Measurements from ENCODE around the gene SYT8.

SYT8 gene

DNA sequence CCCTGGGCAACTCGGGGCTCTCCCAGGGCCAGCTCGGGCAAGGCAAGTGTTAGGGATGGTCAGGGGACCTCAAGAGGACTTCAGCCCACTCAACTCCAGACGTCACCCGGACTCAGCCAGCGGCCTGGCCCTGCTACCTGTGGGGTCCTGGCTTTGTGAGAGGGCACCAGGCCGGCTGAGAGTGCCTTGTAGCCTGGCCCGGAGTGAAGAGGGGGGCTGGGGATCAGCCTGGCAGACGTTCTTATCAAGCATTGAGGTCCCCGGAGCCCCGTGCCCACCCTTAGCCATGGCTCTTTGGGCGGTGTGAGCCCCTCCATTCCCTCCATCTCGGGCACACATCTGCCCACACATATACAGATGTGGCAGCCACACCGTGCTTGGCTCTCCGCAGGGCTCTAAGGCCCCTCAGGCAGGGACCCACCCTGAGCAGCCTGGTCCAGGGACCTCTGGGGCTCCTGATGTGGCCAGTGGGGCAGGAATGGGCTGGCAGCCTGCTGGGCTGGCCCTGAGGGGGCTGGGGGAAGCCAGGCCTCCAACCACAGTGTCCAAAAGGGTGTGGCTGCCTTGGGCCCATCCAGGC lies 33.4 kb downstream of the SYT8 start:
- POLR2A ChIA-PET, result no interaction called here
- H3K27ac ChIP-seq (ENCODE audit: extremely low read depth, low read depth, low read length), result no peak overlapping the region
- H3K9me3 ChIP-seq (ENCODE audit: control insufficient read depth, insufficient read depth, low read depth, low read length), result no peaks in the 10 kb centered on the region
- no peaks in the 10 kb centered on the region for H3K36me3 ChIP-seq (ENCODE audit: control insufficient read depth in 2 of 2, insufficient read depth in 1 of 2, low read length in 2 of 2)
- H3K4me3 ChIP-seq (ENCODE audit: low read depth, low read length), result no peak overlapping the region
- no peaks in the 10 kb centered on the region for H3K4me1 ChIP-seq (ENCODE audit: control insufficient read depth, insufficient read depth, low read length)
- TF ChIP-seq EGR2 (tag by site-specific recombination; IDR thresholded peaks at IDR 0.05; ENCODE audit: low read depth), result no peak
- TF ChIP-seq ZNF792 (tag by site-specific recombination; IDR thresholded peaks at IDR 0.05), result no peak
- no peak for TF ChIP-seq ZNF248 (tag by site-specific recombination; IDR thresholded peaks at IDR 0.05)
- TF ChIP-seq ZNF571 (tag by site-specific recombination; IDR thresholded peaks at IDR 0.05), result no peak
- no peak for TF ChIP-seq ZIC2 (tag by site-specific recombination; IDR thresholded peaks at IDR 0.05)
- TF ChIP-seq ZNF324 (tag by site-specific recombination; IDR thresholded peaks at IDR 0.05), result no peak
- TF ChIP-seq ZNF350 (tag by site-specific recombination; IDR thresholded peaks at IDR 0.05), result no peak
- no peak for TF ChIP-seq ZFP41 (tag by site-specific recombination; IDR thresholded peaks at IDR 0.05; ENCODE audit: borderline replicate concordance)
- TF ChIP-seq, protein P1, sequence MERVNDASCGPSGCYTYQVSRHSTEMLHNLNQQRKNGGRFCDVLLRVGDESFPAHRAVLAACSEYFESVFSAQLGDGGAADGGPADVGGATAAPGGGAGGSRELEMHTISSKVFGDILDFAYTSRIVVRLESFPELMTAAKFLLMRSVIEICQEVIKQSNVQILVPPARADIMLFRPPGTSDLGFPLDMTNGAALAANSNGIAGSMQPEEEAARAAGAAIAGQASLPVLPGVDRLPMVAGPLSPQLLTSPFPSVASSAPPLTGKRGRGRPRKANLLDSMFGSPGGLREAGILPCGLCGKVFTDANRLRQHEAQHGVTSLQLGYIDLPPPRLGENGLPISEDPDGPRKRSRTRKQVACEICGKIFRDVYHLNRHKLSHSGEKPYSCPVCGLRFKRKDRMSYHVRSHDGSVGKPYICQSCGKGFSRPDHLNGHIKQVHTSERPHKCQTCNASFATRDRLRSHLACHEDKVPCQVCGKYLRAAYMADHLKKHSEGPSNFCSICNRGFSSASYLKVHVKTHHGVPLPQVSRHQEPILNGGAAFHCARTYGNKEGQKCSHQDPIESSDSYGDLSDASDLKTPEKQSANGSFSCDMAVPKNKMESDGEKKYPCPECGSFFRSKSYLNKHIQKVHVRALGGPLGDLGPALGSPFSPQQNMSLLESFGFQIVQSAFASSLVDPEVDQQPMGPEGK (tag by site-specific recombination; IDR thresholded peaks at IDR 0.05), result no peak
- no peak for TF ChIP-seq GLIS2 (tag by site-specific recombination; IDR thresholded peaks at IDR 0.05)
- TF ChIP-seq ZNF776 (tag by site-specific recombination; IDR thresholded peaks at IDR 0.05; ENCODE audit: borderline replicate concordance), result no peak
- no peak for TF ChIP-seq OVOL3 (tag by site-specific recombination; IDR thresholded peaks at IDR 0.05)
- CTCF ChIA-PET, result no interaction called here

DNA sequence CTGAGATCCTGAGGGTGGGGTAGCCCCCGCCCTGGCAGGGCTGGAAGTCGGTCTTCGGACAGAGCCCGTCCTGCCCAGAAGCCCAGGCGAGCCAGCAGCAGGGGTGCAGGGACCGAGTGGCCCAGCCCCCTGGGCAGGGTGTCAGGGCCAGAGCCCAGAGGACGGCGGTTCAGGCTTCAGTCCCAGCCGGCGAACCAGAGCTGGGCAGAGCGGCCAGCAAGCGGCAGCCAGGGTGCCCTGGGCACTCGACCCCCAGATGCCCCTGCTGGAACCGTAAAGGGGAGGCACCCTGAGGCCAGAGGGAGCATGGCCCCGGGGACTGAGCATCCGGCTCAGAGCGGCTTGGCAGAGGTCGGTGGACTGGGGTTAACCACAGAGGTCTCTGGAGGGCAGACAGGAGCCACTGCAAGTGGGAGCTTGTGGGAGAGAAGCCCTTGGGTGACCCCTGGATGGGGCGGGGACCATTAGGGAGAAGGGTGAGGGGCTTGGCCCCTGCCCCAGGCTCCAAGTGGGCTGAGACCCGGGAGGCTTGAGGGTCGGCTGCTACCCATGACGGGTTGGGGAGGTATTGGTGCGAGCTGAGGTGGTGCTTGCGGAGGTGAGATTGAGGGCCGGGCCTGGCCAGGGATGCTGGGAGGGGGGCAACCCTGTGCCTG lies 34.0 kb downstream of the SYT8 start:
- H3K4me3 ChIP-seq (ENCODE audit: low read depth, low read length), result no peak overlapping the region
- no peaks in the 10 kb centered on the region for H3K9me3 ChIP-seq (ENCODE audit: control insufficient read depth, insufficient read depth, low read depth, low read length)
- ChIA-PET CTCF (interaction anchor here (0.9 kb wide), 1 partner anchor 13 kb away, joined by 3 read pairs; no protein-coding TSS in a partner anchor), POLR2A (no interaction called here)
- no peaks in the 10 kb centered on the region for H3K4me1 ChIP-seq (ENCODE audit: control insufficient read depth, insufficient read depth, low read length)
- TF ChIP-seq, protein P2, sequence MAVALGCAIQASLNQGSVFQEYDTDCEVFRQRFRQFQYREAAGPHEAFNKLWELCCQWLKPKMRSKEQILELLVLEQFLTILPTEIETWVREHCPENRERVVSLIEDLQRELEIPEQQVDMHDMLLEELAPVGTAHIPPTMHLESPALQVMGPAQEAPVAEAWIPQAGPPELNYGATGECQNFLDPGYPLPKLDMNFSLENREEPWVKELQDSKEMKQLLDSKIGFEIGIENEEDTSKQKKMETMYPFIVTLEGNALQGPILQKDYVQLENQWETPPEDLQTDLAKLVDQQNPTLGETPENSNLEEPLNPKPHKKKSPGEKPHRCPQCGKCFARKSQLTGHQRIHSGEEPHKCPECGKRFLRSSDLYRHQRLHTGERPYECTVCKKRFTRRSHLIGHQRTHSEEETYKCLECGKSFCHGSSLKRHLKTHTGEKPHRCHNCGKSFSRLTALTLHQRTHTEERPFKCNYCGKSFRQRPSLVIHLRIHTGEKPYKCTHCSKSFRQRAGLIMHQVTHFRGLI (tag by site-specific recombination; IDR thresholded peaks at IDR 0.05), result no peak
- TF ChIP-seq ZNF792 (tag by site-specific recombination; IDR thresholded peaks at IDR 0.05), result no peak
- no peak for TF ChIP-seq FEZF1 (tag by site-specific recombination; IDR thresholded peaks at IDR 0.05)
- TF ChIP-seq GLIS1 (tag by site-specific recombination; IDR thresholded peaks at IDR 0.05), result no peak
- no peak for TF ChIP-seq ZNF341 (tag by site-specific recombination; IDR thresholded peaks at IDR 0.05; ENCODE audit: low read depth)
- TF ChIP-seq, protein P3, sequence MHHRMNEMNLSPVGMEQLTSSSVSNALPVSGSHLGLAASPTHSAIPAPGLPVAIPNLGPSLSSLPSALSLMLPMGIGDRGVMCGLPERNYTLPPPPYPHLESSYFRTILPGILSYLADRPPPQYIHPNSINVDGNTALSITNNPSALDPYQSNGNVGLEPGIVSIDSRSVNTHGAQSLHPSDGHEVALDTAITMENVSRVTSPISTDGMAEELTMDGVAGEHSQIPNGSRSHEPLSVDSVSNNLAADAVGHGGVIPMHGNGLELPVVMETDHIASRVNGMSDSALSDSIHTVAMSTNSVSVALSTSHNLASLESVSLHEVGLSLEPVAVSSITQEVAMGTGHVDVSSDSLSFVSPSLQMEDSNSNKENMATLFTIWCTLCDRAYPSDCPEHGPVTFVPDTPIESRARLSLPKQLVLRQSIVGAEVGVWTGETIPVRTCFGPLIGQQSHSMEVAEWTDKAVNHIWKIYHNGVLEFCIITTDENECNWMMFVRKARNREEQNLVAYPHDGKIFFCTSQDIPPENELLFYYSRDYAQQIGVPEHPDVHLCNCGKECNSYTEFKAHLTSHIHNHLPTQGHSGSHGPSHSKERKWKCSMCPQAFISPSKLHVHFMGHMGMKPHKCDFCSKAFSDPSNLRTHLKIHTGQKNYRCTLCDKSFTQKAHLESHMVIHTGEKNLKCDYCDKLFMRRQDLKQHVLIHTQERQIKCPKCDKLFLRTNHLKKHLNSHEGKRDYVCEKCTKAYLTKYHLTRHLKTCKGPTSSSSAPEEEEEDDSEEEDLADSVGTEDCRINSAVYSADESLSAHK (tag by site-specific recombination; IDR thresholded peaks at IDR 0.05), result no peak
- TF ChIP-seq ZNF138 (tag by site-specific recombination; IDR thresholded peaks at IDR 0.05; ENCODE audit: borderline replicate concordance), result no peak
- H3K36me3 ChIP-seq (ENCODE audit: control insufficient read depth in 2 of 2, insufficient read depth in 1 of 2, low read length in 2 of 2), result no peaks in the 10 kb centered on the region
- H3K27ac ChIP-seq (ENCODE audit: extremely low read depth, low read depth, low read length), result no peak overlapping the region

Data from HEK293 (cell line).